HepG2 (cell line): ENCODE data around the gene BIRC7. TPM values are rescaled to one million over a fixed set of nuclear protein-coding genes. Genes with fewer than 3 reads are reported as not detected.

ENCODE experiments used
- ARID3A ChIP-seq: IDR thresholded peaks from 2 replicates; pipeline ENCODE4 v1.6.1; 2012; ENCODE audit warnings: low read depth, low read length, improper control_type of control experiment
- GABPB1 ChIP-seq: IDR thresholded peaks from 2 replicates; pipeline ENCODE4 v1.6.1; 2016; ENCODE audit warnings: mild to moderate bottlenecking, missing genetic modification reagents, moderate library complexity, missing compliant biosample characterization
- MXI1 ChIP-seq: IDR thresholded peaks from 3 replicates; pipeline ENCODE4 v1.6.1; 2012; ENCODE audit warnings: low read depth, low read length, inconsistent platforms, borderline replicate concordance
- MZF1 ChIP-seq: sonication (generic); formaldehyde crosslinking; IDR thresholded peaks from 2 replicates; pipeline ENCODE4 v1.8.1; 2023; ENCODE audit warnings: mild to moderate bottlenecking, missing genetic modification reagents, borderline replicate concordance
- NR2F1 ChIP-seq, 2 experiments: fragments of 450-650 bp in 1 of 2; formaldehyde crosslinking in 1 of 2; IDR thresholded peaks; 2 replicates each; pipeline versions ENCODE4 v1.5.0 to v1.6.1; 2016 to 2020; ENCODE audit warnings: mild to moderate bottlenecking in 1 of 2, missing compliant biosample characterization in 1 of 2, missing genetic modification reagents in 1 of 2, moderate library complexity in 1 of 2
- SMYD3 ChIP-seq: sonication (generic); formaldehyde crosslinking; IDR thresholded peaks from 2 replicates; pipeline ENCODE4 v1.8.1; 2023; ENCODE audit warnings: mild to moderate bottlenecking, missing genetic modification reagents
- THAP9 ChIP-seq: sonication (generic); formaldehyde crosslinking; IDR thresholded peaks from 2 replicates; pipeline ENCODE4; 2020; ENCODE audit warnings: missing genetic modification reagents, mild to moderate bottlenecking, borderline replicate concordance
- ZBTB43 ChIP-seq: sonication (generic); formaldehyde crosslinking; conservative IDR thresholded peaks from 2 replicates; pipeline ENCODE4 v1.4.0; 2020; ENCODE audit warnings: missing genetic modification reagents
- ZBTB49 ChIP-seq: sonication (generic); formaldehyde crosslinking; IDR thresholded peaks from 2 replicates; pipeline ENCODE4 v1.4.0; 2020; ENCODE audit warnings: missing genetic modification reagents, borderline replicate concordance
- ZNF256 ChIP-seq: sonication (generic); formaldehyde crosslinking; conservative IDR thresholded peaks from 2 replicates; pipeline ENCODE4 v1.4.0; 2020; ENCODE audit warnings: missing genetic modification reagents
- polyA plus RNA-seq, 8 experiments: library from polyadenylated mRNA; depleted of rRNA in 3 of 8; stranded (reverse) in 7 of 8; unstranded in 1 of 8; fragments of >200 nt; fragmentation: Illumina TruSeq in 4 of 8; extraction: Trizol in 4 of 8; gene quantifications; 2 replicates each; pipeline versions ENCODE4 v1.2.1 to v1.2.3, GENCODE V29; 2011 to 2016; ENCODE audit warnings: low read depth in 4 of 8, missing spikeins in 1 of 8, mixed read lengths in 1 of 8; ENCODE audit not compliant: insufficient read depth in 1 of 8
- total RNA-seq, 5 experiments: library from RNA; depleted of rRNA; stranded (reverse); fragments of >200 nt; fragmentation: Illumina TruSeq; extraction: Trizol; gene quantifications; 2 replicates each; pipeline ENCODE4 v1.2.3, GENCODE V29; 2016; ENCODE audit warnings: low read depth in 1 of 5
- TF ChIP-seq, protein P1 (sequence below): sonication (generic); formaldehyde crosslinking; IDR thresholded peaks from 2 replicates; pipeline ENCODE4 v1.4.0; 2020; ENCODE audit warnings: low read depth, mild to moderate bottlenecking, missing genetic modification reagents
- TF ChIP-seq, protein P2 (sequence below): sonication (generic); formaldehyde crosslinking; IDR thresholded peaks from 2 replicates; pipeline ENCODE4 v1.9.0; 2021; ENCODE audit warnings: missing genetic modification reagents, borderline replicate concordance

Gene BIRC7
- total and polyA plus RNA-seq, 2 of the 13 experiments (the other 11 are each of a cell fraction or from before 2014, with no cell fraction given), result 0.27 to 5.1 TPM

DNA sequence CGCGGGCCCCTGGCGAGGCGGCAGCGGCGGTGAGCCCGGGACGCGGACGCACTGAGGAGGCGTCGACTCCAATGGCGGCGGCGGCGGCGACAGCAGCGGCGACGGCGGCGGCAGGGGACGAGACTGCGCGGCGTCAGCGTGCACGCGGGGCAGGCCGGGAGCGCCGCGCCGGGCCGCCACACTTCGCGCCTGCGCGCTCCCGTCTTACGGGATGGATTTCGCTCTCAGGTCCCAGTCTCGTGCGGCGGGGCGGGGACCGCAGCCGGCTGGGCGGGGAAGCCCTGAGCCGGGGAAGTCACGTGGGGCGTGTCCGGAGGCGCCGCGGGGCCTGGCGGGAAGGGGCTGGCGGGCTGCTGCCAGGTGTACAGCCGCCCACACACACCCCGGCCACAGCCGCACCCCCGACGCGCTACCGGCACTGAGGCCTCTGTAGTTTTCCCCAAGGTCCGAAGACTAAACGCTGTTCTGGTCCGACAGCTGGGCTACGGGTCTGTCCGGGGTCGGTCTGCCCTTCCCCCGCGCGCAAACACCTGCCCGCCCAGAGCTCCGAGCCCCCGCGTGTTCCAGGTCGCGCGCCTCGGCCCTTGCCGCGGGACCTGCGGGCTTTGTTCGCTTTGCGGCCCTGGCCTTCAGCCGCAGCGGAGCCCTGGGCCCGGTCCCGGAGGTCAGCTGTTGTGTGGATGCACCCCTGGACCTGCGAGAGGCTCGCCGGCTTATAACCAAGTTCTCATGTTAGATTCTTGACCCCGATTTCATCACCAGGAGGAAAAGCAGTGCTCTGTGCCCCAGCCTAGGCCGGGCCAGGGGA, 19.5 kb upstream of the BIRC7 start, which contains the start of gene YTHDF1 (continued):
- TF ChIP-seq THAP9 (CRISPR knock-in tag) (peak; percentile 86), NR2F1 (CRISPR knock-in tag; IDR thresholded peaks at IDR 0.05) (no peak; a peak in 1 of 4 replicates), ZNF256 (CRISPR knock-in tag) (peak; percentile 96), SMYD3 (CRISPR knock-in tag) (peak; percentile 85), GABPB1 (peak; percentile 86), ARID3A (no peak), ZBTB49 (CRISPR knock-in tag) (no peak), MZF1 (CRISPR knock-in tag) (no peak), ZBTB43 (CRISPR knock-in tag) (peak; percentile 91), MXI1 (peak; percentile 100)
- TF ChIP-seq, protein P1, sequence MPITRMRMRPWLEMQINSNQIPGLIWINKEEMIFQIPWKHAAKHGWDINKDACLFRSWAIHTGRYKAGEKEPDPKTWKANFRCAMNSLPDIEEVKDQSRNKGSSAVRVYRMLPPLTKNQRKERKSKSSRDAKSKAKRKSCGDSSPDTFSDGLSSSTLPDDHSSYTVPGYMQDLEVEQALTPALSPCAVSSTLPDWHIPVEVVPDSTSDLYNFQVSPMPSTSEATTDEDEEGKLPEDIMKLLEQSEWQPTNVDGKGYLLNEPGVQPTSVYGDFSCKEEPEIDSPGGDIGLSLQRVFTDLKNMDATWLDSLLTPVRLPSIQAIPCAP (CRISPR knock-in tag), result peak; percentile 95
- TF ChIP-seq, protein P2, sequence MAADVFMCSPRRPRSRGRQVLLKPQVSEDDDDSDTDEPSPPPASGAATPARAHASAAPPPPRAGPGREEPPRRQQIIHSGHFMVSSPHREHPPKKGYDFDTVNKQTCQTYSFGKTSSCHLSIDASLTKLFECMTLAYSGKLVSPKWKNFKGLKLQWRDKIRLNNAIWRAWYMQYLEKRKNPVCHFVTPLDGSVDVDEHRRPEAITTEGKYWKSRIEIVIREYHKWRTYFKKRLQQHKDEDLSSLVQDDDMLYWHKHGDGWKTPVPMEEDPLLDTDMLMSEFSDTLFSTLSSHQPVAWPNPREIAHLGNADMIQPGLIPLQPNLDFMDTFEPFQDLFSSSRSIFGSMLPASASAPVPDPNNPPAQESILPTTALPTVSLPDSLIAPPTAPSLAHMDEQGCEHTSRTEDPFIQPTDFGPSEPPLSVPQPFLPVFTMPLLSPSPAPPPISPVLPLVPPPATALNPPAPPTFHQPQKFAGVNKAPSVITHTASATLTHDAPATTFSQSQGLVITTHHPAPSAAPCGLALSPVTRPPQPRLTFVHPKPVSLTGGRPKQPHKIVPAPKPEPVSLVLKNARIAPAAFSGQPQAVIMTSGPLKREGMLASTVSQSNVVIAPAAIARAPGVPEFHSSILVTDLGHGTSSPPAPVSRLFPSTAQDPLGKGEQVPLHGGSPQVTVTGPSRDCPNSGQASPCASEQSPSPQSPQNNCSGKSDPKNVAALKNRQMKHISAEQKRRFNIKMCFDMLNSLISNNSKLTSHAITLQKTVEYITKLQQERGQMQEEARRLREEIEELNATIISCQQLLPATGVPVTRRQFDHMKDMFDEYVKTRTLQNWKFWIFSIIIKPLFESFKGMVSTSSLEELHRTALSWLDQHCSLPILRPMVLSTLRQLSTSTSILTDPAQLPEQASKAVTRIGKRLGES (CRISPR knock-in tag), result peak; percentile 72; the same call in 1 of the 2 replicates
